AG08395 (cell line): ENCODE measurements around the gene ACOXL.

Experiments used
- DNase-seq: peaks from one replicate; pipeline ENCODE4 v3.0.0; 2012; ENCODE audit warnings: mixed read lengths, low spot score

The ACOXL gene

DNA sequence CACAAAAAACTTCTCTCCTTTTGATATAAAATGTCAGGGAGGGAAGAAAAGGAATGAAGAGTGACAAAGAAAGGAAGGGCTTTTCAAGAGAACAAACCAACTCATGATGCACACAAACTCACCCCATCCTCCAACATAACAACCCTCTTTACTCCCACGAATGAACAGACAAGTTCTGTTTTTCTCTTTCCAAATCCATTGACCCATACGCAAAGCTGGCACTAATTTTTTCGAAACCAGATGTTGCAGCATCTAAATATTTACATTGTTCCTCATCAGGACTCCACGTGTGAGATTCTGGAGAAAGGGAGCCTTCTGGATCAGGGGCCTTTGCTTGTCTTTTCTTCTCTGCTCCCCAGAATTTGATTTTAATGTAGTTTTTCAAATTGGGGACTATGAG is 245.0 kb downstream of the ACOXL start:
- no peak for DNase-seq

DNA sequence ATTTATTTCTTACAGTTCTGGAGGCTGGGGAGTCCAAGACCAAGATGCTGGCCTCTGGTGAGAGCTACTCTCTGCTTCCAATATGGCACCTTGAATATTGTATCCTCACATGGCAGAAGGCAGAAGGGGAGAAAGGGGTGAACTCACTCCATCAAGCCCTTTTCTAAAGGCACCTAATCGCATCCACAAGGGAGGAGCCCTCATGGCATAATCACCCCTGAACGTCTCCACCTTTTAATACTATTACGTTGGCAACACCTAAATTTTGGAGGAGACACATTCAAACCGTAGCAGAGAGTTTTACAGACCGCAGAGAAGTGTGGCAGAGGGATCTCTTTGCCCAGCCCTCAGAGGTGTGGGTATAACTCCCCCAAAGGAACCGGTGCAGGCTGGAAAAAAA is 245.8 kb downstream of the ACOXL start:
- no peak for DNase-seq

- DNase-seq: no peak
These were observed 246.5 kb downstream of the ACOXL start for GRCh38 chr2:110978756-110979470.

- DNase-seq: no peak
These were observed 247.3 kb downstream of the ACOXL start for GRCh38 chr2:110979471-110980338.

GRCh38 chr2:110980339-110981062 is 248.1 kb downstream of the ACOXL start:
- no peak for DNase-seq

- DNase-seq: no peak
These were observed 250.8 kb downstream of the ACOXL start for GRCh38 chr2:110983133-110983532.

DNA sequence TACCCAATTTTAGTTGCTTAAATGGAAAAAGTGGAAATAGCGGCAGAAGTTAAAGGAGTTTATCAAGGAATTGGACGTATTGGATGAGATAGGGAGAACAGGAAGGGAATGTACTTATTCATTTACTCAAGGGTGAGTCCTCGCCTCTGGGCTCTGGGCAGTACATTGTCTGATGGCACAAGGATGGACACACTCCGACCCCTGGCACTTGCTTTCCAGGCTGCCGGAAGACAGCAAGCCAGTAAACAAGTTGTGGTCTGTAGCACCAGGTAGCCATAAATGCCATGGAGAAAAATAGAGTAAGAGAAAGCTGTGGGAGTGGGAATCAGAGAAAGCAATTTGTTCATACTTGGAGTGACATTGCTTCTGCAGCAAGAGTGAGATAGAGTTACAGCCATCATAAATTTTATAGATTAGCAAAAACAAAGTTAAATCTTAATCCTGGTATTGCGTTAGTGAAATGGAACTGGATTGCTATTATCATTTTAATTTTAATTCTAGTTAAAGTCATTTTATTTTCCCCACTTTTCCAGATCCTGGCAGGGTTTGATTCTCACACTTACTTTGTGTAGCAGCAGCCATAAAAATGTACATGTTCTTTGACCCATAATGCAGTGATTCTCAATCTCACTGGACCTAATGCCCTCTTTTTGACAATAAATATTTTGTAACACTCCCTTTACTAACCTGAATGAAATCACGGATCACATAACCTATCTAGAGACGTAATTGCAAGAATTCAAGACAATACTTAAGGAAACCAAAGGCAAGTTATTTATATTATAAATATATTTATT is 252.5 kb downstream of the ACOXL start:
- no peak for DNase-seq

- no peak for DNase-seq
These were observed 258.1 kb downstream of the ACOXL start for GRCh38 chr2:110990440-110990839.

- no peak for DNase-seq
These were observed 259.5 kb downstream of the ACOXL start for GRCh38 chr2:110991911-110992310.

DNA sequence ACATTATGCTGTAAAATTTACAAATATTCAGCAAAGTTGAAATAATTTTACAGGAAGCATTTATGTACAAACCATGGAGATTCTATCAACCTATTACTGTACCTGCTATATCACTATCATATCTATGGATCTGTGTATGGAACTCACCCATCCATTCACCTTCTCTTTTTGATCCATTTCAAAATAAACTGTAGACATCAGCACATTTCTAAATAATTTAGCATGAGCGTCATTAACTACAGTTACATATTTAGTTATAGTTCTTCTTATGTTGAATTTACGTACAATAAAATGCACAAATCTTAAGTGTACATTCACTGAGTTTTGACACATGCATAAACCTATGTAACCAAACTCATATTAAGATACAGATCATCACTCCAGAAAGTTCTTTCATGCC is 260.5 kb downstream of the ACOXL start:
- no peak for DNase-seq

- no peak for DNase-seq
These were observed 261.3 kb downstream of the ACOXL start for GRCh38 chr2:110993557-110994231.

DNA sequence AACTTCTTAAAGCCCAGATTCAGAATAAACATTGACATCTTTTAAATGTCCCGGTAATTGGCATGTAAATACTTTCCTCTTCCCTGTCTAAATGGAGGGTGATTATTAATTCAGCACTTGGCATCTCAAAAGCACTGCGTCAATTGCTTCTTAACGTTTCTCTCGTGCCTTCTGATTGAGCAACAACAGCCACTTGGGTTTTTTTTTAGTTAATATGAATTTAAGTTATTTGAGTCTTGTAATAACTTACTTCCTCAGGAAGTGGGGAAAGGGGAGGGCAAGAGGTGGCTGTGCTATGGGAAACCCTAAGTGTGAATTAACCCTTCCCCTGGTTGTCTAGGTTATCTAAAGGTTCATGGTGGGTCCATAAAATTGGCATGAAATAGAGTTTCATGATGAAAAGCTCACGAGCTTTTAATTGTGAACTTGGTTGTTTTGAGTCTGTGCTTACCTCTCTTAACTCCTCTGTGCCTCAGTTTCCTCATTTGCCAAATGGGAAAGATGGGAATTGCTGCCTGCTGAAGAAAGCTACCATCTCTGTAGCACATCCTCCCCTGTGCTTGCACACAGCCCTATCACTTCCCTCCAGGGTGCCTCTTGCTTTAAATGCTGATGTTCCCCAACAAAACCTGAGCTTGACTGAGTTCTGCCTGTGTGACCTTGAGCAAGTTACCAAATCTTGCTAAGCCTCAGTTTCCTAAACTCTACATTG is 262.0 kb downstream of the ACOXL start:
- DNase-seq: no peak

- DNase-seq: no peak
These were observed 263.5 kb downstream of the ACOXL start for GRCh38 chr2:110995911-110996310.

GRCh38 chr2:110997331-110998045 is 265.1 kb downstream of the ACOXL start:
- DNase-seq: no peak

- DNase-seq: no peak
These were observed 265.9 kb downstream of the ACOXL start for GRCh38 chr2:110998311-110998710.

GRCh38 chr2:110999626-111000025 is 267.3 kb downstream of the ACOXL start:
- no peak for DNase-seq

DNA sequence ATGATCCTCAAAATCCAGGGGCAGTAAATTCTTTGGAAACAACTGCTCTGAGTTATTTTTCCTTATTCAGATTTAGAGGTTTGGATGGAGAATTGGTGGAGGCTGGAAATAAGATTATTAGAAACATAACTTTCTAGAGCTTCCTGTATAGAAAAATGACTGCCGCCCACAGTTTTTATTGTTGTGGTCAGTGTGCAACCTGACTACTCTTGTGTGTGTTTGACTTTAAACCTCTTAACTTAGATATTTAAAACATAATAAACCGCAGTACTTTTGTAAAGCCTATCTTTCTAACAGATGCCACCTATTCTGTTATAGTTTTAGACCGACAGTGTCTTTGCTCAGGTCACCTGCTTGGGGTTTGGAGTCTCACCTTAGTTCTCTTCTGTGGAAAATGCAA is 272.9 kb downstream of the ACOXL start:
- no peak for DNase-seq

DNA sequence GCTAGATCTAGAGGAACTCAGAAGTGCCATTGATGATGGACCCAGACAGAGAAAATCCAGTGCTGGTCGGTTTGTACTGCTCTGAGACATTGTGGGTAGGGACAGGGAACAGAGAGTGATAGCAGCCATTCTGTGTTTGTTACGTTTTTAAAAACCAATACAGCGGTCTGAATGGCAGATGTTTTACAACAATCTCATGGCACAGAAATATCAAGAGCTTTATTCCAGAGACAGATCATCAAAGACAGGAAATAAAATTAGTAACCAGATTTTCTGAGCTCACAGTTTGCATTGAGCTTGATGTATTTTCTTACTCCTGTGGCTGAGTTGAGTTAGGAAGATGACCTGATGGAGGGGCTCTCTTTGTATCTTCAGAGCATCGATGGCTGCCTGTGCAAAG is 273.4 kb downstream of the ACOXL start:
- DNase-seq: no peak

DNA sequence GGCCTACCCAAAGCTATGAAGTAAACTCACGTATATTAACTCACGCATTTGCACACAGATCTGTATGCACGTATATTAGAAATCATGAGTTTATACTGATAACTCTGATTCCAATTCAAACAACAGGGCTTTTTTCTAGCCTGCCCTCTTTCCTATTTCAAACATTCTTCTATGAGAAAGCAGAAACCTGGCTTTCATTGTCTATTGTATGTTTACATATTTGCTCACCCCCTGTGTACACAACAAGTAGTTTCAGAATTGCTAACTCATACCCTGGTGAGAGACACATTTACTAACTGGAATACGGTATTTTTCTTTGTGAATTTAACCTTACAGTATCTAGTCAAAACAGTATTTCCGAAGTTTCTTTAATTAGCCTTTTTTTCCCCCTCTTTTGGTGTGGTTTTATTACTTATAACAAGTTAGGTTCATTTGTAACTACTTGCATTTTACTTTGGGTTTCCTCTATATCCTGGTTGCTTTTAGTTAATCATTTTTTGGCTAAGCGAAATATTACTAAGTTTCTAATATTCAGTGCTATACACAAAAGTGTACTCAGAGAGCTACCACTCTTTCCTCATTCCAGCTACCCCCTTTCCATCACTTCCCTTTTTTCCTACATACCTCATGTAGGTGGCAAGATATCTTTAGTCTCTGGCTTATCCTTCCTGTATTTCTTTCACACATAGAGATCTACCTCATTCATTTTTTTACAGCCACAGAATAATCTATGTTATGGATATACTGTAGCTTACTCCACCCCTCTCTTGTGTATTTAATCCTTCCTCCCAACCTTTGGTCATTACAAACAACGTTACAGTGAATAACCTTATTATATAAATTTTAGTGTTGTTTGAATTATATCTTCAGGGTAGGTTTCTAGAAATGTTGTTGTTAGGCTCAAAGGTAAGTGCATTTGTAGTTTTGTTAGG is 275.6 kb downstream of the ACOXL start:
- DNase-seq: no peak
